ENCODE results near the gene ZNF628.

ZNF628 gene

GRCh38 chr19:55497763-55498162 is 21.3 kb downstream of the ZNF628 start:
- DNase-seq (ENCODE audit: low read depth), result no peak

GRCh38 chr19:55498246-55498840 is 21.9 kb downstream of the ZNF628 start:
- no peak for DNase-seq (ENCODE audit: low read depth)

GRCh38 chr19:55500368-55500952 is 24.0 kb downstream of the ZNF628 start:
- DNase-seq (ENCODE audit: low read depth), result no peak

- DNase-seq (ENCODE audit: low read depth), result no peak
These were observed 26.0 kb downstream of the ZNF628 start for GRCh38 chr19:55502197-55502952.

- no peak for DNase-seq (ENCODE audit: low read depth)
These were observed 26.7 kb downstream of the ZNF628 start for GRCh38 chr19:55503157-55503501.

- peak; percentile 89 for DNase-seq (ENCODE audit: low read depth)
These were observed 27.3 kb downstream of the ZNF628 start for GRCh38 chr19:55503502-55504251.

- no peak for DNase-seq (ENCODE audit: low read depth)
These were observed 27.8 kb downstream of the ZNF628 start for GRCh38 chr19:55504252-55504603.

- no peak for DNase-seq (ENCODE audit: low read depth)
These were observed 28.6 kb downstream of the ZNF628 start for GRCh38 chr19:55504981-55505380.

- no peak for DNase-seq (ENCODE audit: low read depth)
These were observed 31.7 kb downstream of the ZNF628 start for GRCh38 chr19:55508120-55508519.

GRCh38 chr19:55516878-55517620 is 40.6 kb downstream of the ZNF628 start:
- DNase-seq (ENCODE audit: low read depth), result peak; percentile 88

- no peak for DNase-seq (ENCODE audit: low read depth)
These were observed 43.3 kb downstream of the ZNF628 start for GRCh38 chr19:55519451-55520311.

- no peak for DNase-seq (ENCODE audit: low read depth)
These were observed 44.4 kb downstream of the ZNF628 start for GRCh38 chr19:55520691-55521292.

GRCh38 chr19:55525289-55526101 is 49.1 kb downstream of the ZNF628 start:
- DNase-seq (ENCODE audit: low read depth), result no peak

GRCh38 chr19:55526216-55527196 is 50.1 kb downstream of the ZNF628 start:
- no peak for DNase-seq (ENCODE audit: low read depth)

- no peak for DNase-seq (ENCODE audit: low read depth)
These were observed 51.0 kb downstream of the ZNF628 start for GRCh38 chr19:55527197-55528029.

- no peak for DNase-seq (ENCODE audit: low read depth)
These were observed 51.8 kb downstream of the ZNF628 start for GRCh38 chr19:55528030-55528803.

- no peak for DNase-seq (ENCODE audit: low read depth)
These were observed 53.3 kb downstream of the ZNF628 start for GRCh38 chr19:55529636-55530234.

Measured in activated T-cell treated with anti-CD3 and anti-CD28 coated beads for 24 hours (primary cell).